Forelimb muscle (tissue), 1 donor: ENCODE data around the gene ZSWIM5. TPM values are rescaled to one million over a fixed set of nuclear protein-coding genes. Genes with fewer than 3 reads are reported as not detected.
"Not testable (repeated sequence)": the region's sequence is repeated elsewhere in the genome, so short reads cannot be mapped to it uniquely, and the experiment has no call there.

Source experiments
- DNase-seq: peaks from one replicate; pipeline ENCODE4 v3.0.0-alpha.2; 2013; ENCODE audit warnings: low read depth
- polyA plus RNA-seq: library from polyadenylated mRNA; unstranded; fragments of 120-200 nt; gene quantifications from one replicate; pipeline ENCODE4 v1.2.1, GENCODE V29; 2013; ENCODE audit not compliant: insufficient read length

ZSWIM5 gene
- polyA plus RNA-seq, 1 donor = 0.57 TPM

GRCh38 chr1:45146833-45147232 is 59.6 kb downstream of the ZSWIM5 start:
- DNase-seq = no peak

GRCh38 chr1:45141247-45142003 is 65.0 kb downstream of the ZSWIM5 start:
- no peak for DNase-seq

- DNase-seq = no peak
These were observed 69.4 kb downstream of the ZSWIM5 start for GRCh38 chr1:45136984-45137383.

- no peak for DNase-seq
These were observed 71.1 kb downstream of the ZSWIM5 start for GRCh38 chr1:45135316-45135715.

GRCh38 chr1:45134461-45134873 is 71.9 kb downstream of the ZSWIM5 start:
- DNase-seq = no peak

GRCh38 chr1:45132719-45133118 is 73.7 kb downstream of the ZSWIM5 start:
- not testable (repeated sequence) for DNase-seq

GRCh38 chr1:45123358-45123757 is 83.0 kb downstream of the ZSWIM5 start:
- DNase-seq = no peak

GRCh38 chr1:45122724-45123123 is 83.7 kb downstream of the ZSWIM5 start:
- DNase-seq = no peak

- DNase-seq = no peak
These were observed 88.6 kb downstream of the ZSWIM5 start for GRCh38 chr1:45117766-45118165.

- no peak for DNase-seq
These were observed 89.6 kb downstream of the ZSWIM5 start for GRCh38 chr1:45116820-45117219.

GRCh38 chr1:45116340-45116739 is 90.1 kb downstream of the ZSWIM5 start:
- DNase-seq = no peak

GRCh38 chr1:45115198-45115597 is 91.2 kb downstream of the ZSWIM5 start:
- not testable (repeated sequence) for DNase-seq

GRCh38 chr1:45112661-45113060 is 93.7 kb downstream of the ZSWIM5 start:
- DNase-seq = no peak

- no peak for DNase-seq
These were observed 95.2 kb downstream of the ZSWIM5 start for GRCh38 chr1:45111239-45111638.

GRCh38 chr1:45107782-45108181 is 98.6 kb downstream of the ZSWIM5 start:
- DNase-seq = no peak

GRCh38 chr1:45106864-45107263 is 99.5 kb downstream of the ZSWIM5 start:
- DNase-seq = not testable (repeated sequence)

- DNase-seq = not testable (repeated sequence)
These were observed 100.3 kb downstream of the ZSWIM5 start for GRCh38 chr1:45106156-45106545.

- not testable (repeated sequence) for DNase-seq
These were observed 100.8 kb downstream of the ZSWIM5 start for GRCh38 chr1:45105486-45106155.

- DNase-seq = no peak
These were observed 102.9 kb downstream of the ZSWIM5 start for GRCh38 chr1:45103534-45103933.

GRCh38 chr1:45101947-45102346 is 104.5 kb downstream of the ZSWIM5 start:
- no peak for DNase-seq

- DNase-seq = not testable (repeated sequence)
These were observed 104.9 kb downstream of the ZSWIM5 start for GRCh38 chr1:45101528-45101927.

GRCh38 chr1:45097944-45098343 is 108.5 kb downstream of the ZSWIM5 start:
- no peak for DNase-seq

- DNase-seq = no peak
These were observed 109.3 kb downstream of the ZSWIM5 start for GRCh38 chr1:45097079-45097478.
